Measurements from ENCODE around the gene CISD2. TPM values are rescaled to one million over a fixed set of nuclear protein-coding genes. Genes with fewer than 3 reads are reported as not detected.
"Not testable (repeated sequence)": the region's sequence is repeated elsewhere in the genome, so short reads cannot be mapped to it uniquely, and the experiment has no call there.

CISD2 gene
- polyA plus RNA-seq, 2 of the 4 experiments (the other 2 are of a cell fraction): 49.9 to 84.1 TPM

DNA sequence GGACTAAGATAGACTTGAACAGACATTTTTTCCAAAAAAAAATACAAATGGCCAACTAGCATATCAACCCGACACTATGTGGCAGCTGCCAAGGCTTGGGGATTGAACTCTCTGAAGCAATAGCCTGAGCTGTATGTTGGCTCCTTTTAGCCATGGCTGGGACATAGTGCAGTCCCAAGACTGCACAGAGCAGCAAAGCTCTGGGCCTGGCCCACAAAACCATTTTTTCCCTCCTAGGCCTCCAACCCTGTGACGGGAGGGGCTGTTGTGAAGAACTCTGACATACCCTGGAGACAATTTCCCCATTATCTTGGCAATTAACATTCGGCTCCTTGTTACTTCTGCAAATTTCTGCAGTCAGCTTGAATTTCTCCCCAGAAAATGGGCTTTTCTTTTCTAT, 50.1 kb downstream of the CISD2 start:
- DNase-seq (ENCODE audit: low read depth in 1 of 2, low spot score in 1 of 2) (no peak), ATAC-seq (no peak), FAIRE-seq (no peak)
- TF ChIP-seq EP300 (IDR thresholded peaks at IDR 0.05): no peak
- TF ChIP-seq ZC3H11A (IDR thresholded peaks at IDR 0.05): no peak
- no peak for TF ChIP-seq HOXB13 (CRISPR knock-in tag; IDR thresholded peaks at IDR 0.05; ENCODE audit: low read depth)
- TF ChIP-seq HOXA7 (CRISPR knock-in tag; IDR thresholded peaks at IDR 0.05): no peak
- TF ChIP-seq ESRRA (IDR thresholded peaks at IDR 0.05; ENCODE audit: borderline replicate concordance, low read length): no peak
- TF ChIP-seq RARB (CRISPR knock-in tag; IDR thresholded peaks at IDR 0.05): no peak
- no peak for TF ChIP-seq NR3C1 (IDR thresholded peaks at IDR 0.05)
- TF ChIP-seq POLR2A (IDR thresholded peaks at IDR 0.05; ENCODE audit: low read length): no peak
- TF ChIP-seq ZNF302 (CRISPR knock-in tag; IDR thresholded peaks at IDR 0.05): no peak
- TF ChIP-seq CBX8 (IDR thresholded peaks at IDR 0.05): no peak
- WGBS (ENCODE audit: missing lambda C conversion rate): 64% methylated on average over 3 of the region's 3 CpGs
- no peaks in the 10 kb centered on the region for H3K4me1 ChIP-seq
- H3K4me2 ChIP-seq: no peak overlapping the region
- CTCF ChIA-PET: interaction anchor here (0.6 kb wide), 1 partner anchor 187 kb away, joined by 3 read pairs; no protein-coding TSS in a partner anchor
- POLR2A ChIA-PET: no interaction called here
- no peak overlapping the region for H3K4me3 ChIP-seq
- no peaks in the 10 kb centered on the region for H3K9me3 ChIP-seq
- no peak overlapping the region for H3K27ac ChIP-seq

DNA sequence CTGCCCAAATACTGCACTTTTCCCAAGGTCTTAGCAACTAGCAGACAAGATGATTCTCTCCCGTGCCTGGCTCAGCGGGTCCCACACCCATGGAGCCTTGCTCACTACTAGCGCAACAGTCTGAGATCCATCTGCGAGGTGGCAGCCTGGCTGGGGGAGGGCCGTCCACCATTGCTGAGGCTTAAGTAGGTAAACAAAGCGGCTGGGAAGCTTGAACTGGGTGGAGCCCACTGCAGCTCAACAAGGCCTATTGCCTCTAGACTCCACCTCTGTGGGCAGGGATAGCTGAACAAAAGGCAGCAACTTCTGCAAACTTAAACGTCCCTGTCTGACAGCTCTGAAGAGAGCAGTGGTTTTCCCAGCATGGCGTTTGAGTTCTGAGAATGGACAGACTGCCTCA, 50.9 kb downstream of the CISD2 start:
- H3K4me3 ChIP-seq; FAIRE-seq; H3K4me2 ChIP-seq; H3K9me3 ChIP-seq; POLR2A ChIA-PET; ATAC-seq; H3K4me1 ChIP-seq; DNase-seq (ENCODE audit: low read depth in 1 of 2, low spot score in 1 of 2); H3K27ac ChIP-seq; CTCF ChIA-PET: not testable (repeated sequence)
- WGBS (ENCODE audit: missing lambda C conversion rate): 36% methylated on average over 3 of the region's 8 CpGs

DNA sequence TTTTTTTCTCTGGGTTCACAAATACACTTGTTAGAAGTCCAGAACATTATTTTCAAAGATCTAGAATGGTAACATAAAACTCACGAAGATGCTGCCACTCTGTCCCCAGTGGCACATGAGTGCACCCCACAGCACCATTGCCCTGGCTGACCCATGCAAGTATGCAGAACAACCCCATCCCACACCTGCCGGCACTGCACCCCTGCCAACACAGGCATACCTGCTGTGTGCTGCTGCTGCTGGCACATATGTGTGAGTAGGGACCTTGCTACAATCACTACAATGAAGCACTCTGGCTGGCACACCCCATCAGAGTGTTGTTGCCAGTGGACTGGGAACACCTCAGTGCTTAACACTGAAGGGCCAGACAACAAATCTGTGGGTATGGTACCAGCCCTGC, 66.9 kb downstream of the CISD2 start:
- no peak for DNase-seq (ENCODE audit: low read depth in 1 of 2, low spot score in 1 of 2)
- 83% methylated on average over 1 of the region's 2 CpGs for WGBS (ENCODE audit: missing lambda C conversion rate)
- POLR2A ChIA-PET: no interaction called here
- no peak overlapping the region for H3K4me2 ChIP-seq
- no peaks in the 10 kb centered on the region for H3K9me3 ChIP-seq
- TF ChIP-seq MAFK (IDR thresholded peaks at IDR 0.05; ENCODE audit: partially characterized antibody) (no peak), GATA3 (IDR thresholded peaks at IDR 0.05; ENCODE audit: borderline replicate concordance) (no peak), KDM1A (IDR thresholded peaks at IDR 0.05; ENCODE audit: low read depth) (no peak), TFCP2L1 (CRISPR knock-in tag; IDR thresholded peaks at IDR 0.05) (no peak)
- TF ChIP-seq, protein P1, sequence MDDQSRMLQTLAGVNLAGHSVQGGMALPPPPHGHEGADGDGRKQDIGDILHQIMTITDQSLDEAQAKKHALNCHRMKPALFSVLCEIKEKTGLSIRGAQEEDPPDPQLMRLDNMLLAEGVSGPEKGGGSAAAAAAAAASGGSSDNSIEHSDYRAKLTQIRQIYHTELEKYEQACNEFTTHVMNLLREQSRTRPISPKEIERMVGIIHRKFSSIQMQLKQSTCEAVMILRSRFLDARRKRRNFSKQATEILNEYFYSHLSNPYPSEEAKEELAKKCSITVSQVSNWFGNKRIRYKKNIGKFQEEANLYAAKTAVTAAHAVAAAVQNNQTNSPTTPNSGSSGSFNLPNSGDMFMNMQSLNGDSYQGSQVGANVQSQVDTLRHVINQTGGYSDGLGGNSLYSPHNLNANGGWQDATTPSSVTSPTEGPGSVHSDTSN (IDR thresholded peaks at IDR 0.05): no peak
- CTCF ChIA-PET: no interaction called here
- no peak overlapping the region for H3K27ac ChIP-seq
- no peaks in the 10 kb centered on the region for H3K4me1 ChIP-seq
- ATAC-seq: no peak
- H3K4me3 ChIP-seq: no peak overlapping the region
- no peak for FAIRE-seq

DNA sequence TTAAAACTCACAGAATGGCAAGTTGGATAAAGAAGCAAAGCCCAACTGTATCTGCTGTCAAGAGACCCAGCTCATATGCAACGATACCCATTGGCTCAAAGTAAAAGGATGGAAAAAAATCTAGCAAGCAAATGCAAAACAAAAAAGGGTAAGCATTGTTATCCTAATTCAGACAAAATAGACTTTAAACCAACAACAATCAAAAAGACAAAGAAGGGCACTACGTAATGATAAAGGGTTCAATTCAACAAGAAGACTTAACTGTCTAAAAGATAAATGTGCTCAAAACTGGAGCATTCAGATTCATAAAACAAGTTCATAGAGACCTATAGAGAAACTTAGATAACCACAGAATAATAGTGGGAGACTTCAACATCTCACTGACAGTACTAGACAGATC, 69.3 kb downstream of the CISD2 start:
- H3K4me3 ChIP-seq; FAIRE-seq; DNase-seq (ENCODE audit: low read depth in 1 of 2, low spot score in 1 of 2); H3K4me1 ChIP-seq; H3K4me2 ChIP-seq; H3K27ac ChIP-seq; H3K9me3 ChIP-seq; ATAC-seq; POLR2A ChIA-PET; CTCF ChIA-PET: not testable (repeated sequence)
- WGBS (ENCODE audit: missing lambda C conversion rate): 65% methylated on average over 2 of the region's 2 CpGs

Small RNA genes within 50 kb of the gene (small RNA-seq; reads per million reads assigned to genes)
- gene RNU7-151P: 0 reads per million in 6 experiments

Other genes with a start within 250 kb of the CISD2 start
- 10.4 and 12.4 TPM in 2 replicates for gene MANBA, start 108.0 kb upstream of the CISD2 start, polyA plus RNA-seq (2011; rRNA removed)
- 8.3 to 9.8 TPM (median 9.3 TPM) in 3 replicates for gene MANBA, start 108.0 kb upstream of the CISD2 start, polyA plus RNA-seq (2017; fragmentation: RNase III; extraction: RNeasy Plus Mini Kit Qiagen cat#74134 plus additional on column Dnase treatment)
- 254 and 338 TPM in 2 replicates for gene UBE2D3, start 41.4 kb upstream of the CISD2 start, polyA plus RNA-seq (2011; rRNA removed)
- gene UBE2D3, start 41.4 kb upstream of the CISD2 start, polyA plus RNA-seq (2017; fragmentation: RNase III; extraction: RNeasy Plus Mini Kit Qiagen cat#74134 plus additional on column Dnase treatment): 181 to 198 TPM (median 186 TPM) in 3 replicates
- 0.28 and 0.39 TPM in 2 replicates for gene SLC9B1, start 150.7 kb downstream of the CISD2 start, polyA plus RNA-seq (2011; rRNA removed)
- 0.09 to 0.21 TPM (median 0.16 TPM) in 3 replicates for gene SLC9B1, start 150.7 kb downstream of the CISD2 start, polyA plus RNA-seq (2017; fragmentation: RNase III; extraction: RNeasy Plus Mini Kit Qiagen cat#74134 plus additional on column Dnase treatment)
- gene SLC9B2, start 207.8 kb downstream of the CISD2 start, polyA plus RNA-seq (2011; rRNA removed): 7.9 and 9.2 TPM in 2 replicates
- 6.6 to 7.3 TPM (median 6.6 TPM) in 3 replicates for gene SLC9B2, start 207.8 kb downstream of the CISD2 start, polyA plus RNA-seq (2017; fragmentation: RNase III; extraction: RNeasy Plus Mini Kit Qiagen cat#74134 plus additional on column Dnase treatment)
- gene BDH2, start 230.8 kb downstream of the CISD2 start, polyA plus RNA-seq (2011; rRNA removed): 28.2 and 30.4 TPM in 2 replicates
- 14.0 to 17.0 TPM (median 15.7 TPM) in 3 replicates for gene BDH2, start 230.8 kb downstream of the CISD2 start, polyA plus RNA-seq (2017; fragmentation: RNase III; extraction: RNeasy Plus Mini Kit Qiagen cat#74134 plus additional on column Dnase treatment)

All from A549 (cell line).